Ovary (tissue), 10 donors: ENCODE data around the gene PIGBOS1. TPM values are rescaled to one million over a fixed set of nuclear protein-coding genes. Genes with fewer than 3 reads are reported as not detected.

Experiments
- DNase-seq, 5 donors: peaks; one replicate each; pipeline ENCODE4 v3.0.0-alpha.2; 2019 to 2020
- H3K27ac ChIP-seq, 2 donors: fragments of 200-600 bp; one replicate each; pipeline versions ENCODE4 v1.5.1 to v1.8.0; 2019 to 2022
- H3K27me3 ChIP-seq: fragments of 200-600 bp; one replicate; pipeline ENCODE4 v1.8.0; 2022
- H3K36me3 ChIP-seq: fragments of 200-600 bp; sonication (generic); one replicate; pipeline ENCODE4 v1.5.1; 2019
- H3K4me1 ChIP-seq: one replicate; pipeline ENCODE4 v1.8.1; 2013; ENCODE audit warnings: mild to moderate bottlenecking, moderate library complexity; ENCODE audit not compliant: insufficient read depth
- H3K4me3 ChIP-seq: fragments of 200-600 bp; sonication (generic); one replicate; pipeline ENCODE4 v1.5.1; 2017
- H3K9me3 ChIP-seq, 2 donors: fragments of 200-600 bp in 1 of 2; sonication (generic) in 1 of 2; one replicate each; pipeline versions ENCODE4 v1.5.1 to v1.8.1; 2013 to 2019; ENCODE audit warnings: mild to moderate bottlenecking in 1 of 2, moderate library complexity in 1 of 2
- EP300 ChIP-seq: sonication (generic); formaldehyde crosslinking; IDR thresholded peaks from one replicate; pipeline ENCODE4 v1.6.1; 2017; ENCODE audit warnings: antibody characterized with exemption
- POLR2A ChIP-seq: fragments of 450-650 bp; IDR thresholded peaks from one replicate; pipeline ENCODE4 v1.6.1; 2017; ENCODE audit warnings: antibody characterized with exemption, mild to moderate bottlenecking, moderate library complexity
- WGBS, 3 donors: extraction: QIAGEN DNeasy Blood & Tissue Kit in 1 of 3; methylation state at CpG; one replicate each; pipeline versions ENCODE4 v1.1.5 to v1.1.7; 2013 to 2017; 5-methylcytosine and 5-hydroxymethylcytosine counted together
- intact Hi-C, 4 donors: fragments of 100-400 bp; cut with DNase I; formaldehyde crosslinking; loops; one replicate each; pipeline versions ENCODE4 v1.11.0 to v1.15.1; 2022 to 2023
- long read RNA-seq, 3 donors: library from polyadenylated mRNA in 2 of 3; unstranded in 2 of 3; transcript quantifications; one replicate each; pipeline ENCODE4 v2.0.0 and lab custom pipeline, GENCODE V29; 2021 to 2026
- polyA plus RNA-seq, 2 donors: library from polyadenylated mRNA; stranded (reverse); fragments of 200-250 nt in 1 of 2; fragments of 350-450 nt in 1 of 2; fragmentation: Illumina TruSeq in 1 of 2; extraction: RNeasy Lipid Tissue Mini Kit (QIAGEN cat#74804) in 1 of 2; gene quantifications; one replicate each; pipeline ENCODE4 v1.2.3, GENCODE V29; 2013 to 2014
- total RNA-seq, 7 donors: library from RNA; depleted of rRNA in 2 of 7; stranded (reverse); fragments of >200 nt in 2 of 7; fragmentation: NEBNext Ultra II Directional in 3 of 7; extraction: Animal tissue kit (Norgen Biotek cat#: 25700) in 3 of 7; gene quantifications; one replicate each; pipeline versions ENCODE4 v1.1.0 to v1.2.4, GENCODE V29; 2016 to 2023
- TF ChIP-seq, protein P1 (sequence below), 3 donors: fragments of 450-650 bp in 2 of 3; fragments of 200-600 bp in 1 of 3; IDR thresholded peaks; one replicate each; pipeline versions ENCODE4 v1.5.1 to v1.8.0; 2016 to 2022; ENCODE audit warnings: antibody characterized with exemption in 3 of 3, mild to moderate bottlenecking in 1 of 3
- donor health status: DM: no; HTN: no; CAD: no; lungs with moderate emphysema.
- donor health status: DM: no; HTN: no; CAD: no.
- donor health status: Bipolar disorder and iron deficiency.
- donor health status: DM: yes; HTN: yes; CAD: no.
- donor health status: DM: no; HTN: no; CAD: no.
- donor health status: DM: yes; HTN: yes; CAD: no.

The PIGBOS1 gene
- total RNA-seq (10 to 100 TPM in 5 of 7 donors, 1 to 10 TPM in 2; 8.3 to 14.9 (median 11.5) TPM), polyA plus RNA-seq (10 to 100 TPM in 1 of 2 donors, 1 to 10 TPM in 1; 7.5 to 19.8 TPM)
- long read RNA-seq, donor 1, transcript PIGBOS1-201 (2 exons, 866 nt), result major isoform, 5 of 8 reads
- long read RNA-seq, donor 1, partial matches to known transcripts, result 0 of 8 reads
- long read RNA-seq, donor 1, other reads (novel, unspliced or antisense), result 1 of 8 reads
- long read RNA-seq, donor 2, partial matches to known transcripts, result 0 of 2 reads
- long read RNA-seq, donor 2, other reads (novel, unspliced or antisense), result 0 of 2 reads
- long read RNA-seq, donor 3, partial matches to known transcripts, result 0 of 14 reads
- long read RNA-seq, donor 3, other reads (novel, unspliced or antisense), result 9 of 14 reads

DNA sequence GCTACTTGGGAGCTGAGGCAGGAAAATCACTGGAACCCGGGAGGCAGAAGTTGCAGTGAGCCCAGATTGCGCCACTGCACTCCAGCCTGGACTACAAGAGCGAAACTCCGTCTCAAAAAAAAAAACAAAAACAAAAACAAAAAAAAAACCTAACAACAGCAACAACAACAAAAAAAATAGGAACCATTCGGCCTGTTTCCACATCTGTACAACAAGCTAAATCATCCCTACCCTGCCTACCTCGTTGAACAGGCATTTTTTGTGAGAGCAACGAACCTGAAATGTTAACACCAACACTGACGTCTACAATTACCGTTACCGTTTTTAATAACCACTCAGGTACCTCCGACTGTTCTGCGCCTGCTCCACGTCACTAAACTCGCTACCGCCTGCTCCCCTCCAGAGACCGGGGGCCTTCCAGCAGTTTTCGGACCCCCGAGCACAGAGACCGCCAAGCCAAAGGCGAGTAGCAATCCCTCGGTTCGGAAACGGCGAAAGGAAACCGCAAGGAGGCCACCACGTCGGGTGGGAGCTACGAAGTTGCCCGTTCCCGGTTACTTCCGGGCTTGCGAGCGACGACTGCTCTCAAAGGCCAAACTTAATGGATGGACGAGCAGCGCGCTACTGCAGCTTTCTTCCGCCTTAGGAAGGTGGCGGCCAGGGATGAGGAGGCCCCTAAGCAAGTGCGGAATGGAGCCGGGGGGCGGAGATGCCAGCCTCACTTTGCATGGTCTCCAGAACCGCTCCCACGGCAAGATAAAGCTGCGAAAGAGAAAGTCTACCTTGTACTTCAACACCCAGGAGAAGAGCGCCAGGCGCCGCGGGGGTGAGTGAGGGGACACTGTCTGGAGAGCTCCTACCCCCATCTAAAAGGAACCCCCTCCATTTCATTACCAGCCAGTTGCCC, at the start of gene PIGBOS1, which contains the start of gene PIGB:
Gene PIGBOS1 (minus strand): TSS at position 536 of the 907 bp plus-strand sequence. CDS start 1,331 bp downstream, outside the sequence.
Gene PIGB (plus strand): TSS at position 635 of the 907 bp plus-strand sequence. CDS start 29 bp downstream, at position 664.
- DNase-seq, result peak; percentile 80 to 87 (median 81)
- intact Hi-C loops, result no loop called here
- Histone ChIP-seq H3K4me1 (peaks cover 4% of the 10 kb centered on the region), H3K4me3 (peak within 1 kb of the TSS; percentile 56), H3K9me3 (no peaks in the 10 kb centered on the region), H3K36me3 (no peaks in the 10 kb centered on the region), H3K27me3 (no peaks in the 10 kb centered on the region), H3K27ac (peak within 1 kb of the TSS; percentile 9 to 54)
- TF ChIP-seq EP300, result no peak
- TF ChIP-seq, protein P1, sequence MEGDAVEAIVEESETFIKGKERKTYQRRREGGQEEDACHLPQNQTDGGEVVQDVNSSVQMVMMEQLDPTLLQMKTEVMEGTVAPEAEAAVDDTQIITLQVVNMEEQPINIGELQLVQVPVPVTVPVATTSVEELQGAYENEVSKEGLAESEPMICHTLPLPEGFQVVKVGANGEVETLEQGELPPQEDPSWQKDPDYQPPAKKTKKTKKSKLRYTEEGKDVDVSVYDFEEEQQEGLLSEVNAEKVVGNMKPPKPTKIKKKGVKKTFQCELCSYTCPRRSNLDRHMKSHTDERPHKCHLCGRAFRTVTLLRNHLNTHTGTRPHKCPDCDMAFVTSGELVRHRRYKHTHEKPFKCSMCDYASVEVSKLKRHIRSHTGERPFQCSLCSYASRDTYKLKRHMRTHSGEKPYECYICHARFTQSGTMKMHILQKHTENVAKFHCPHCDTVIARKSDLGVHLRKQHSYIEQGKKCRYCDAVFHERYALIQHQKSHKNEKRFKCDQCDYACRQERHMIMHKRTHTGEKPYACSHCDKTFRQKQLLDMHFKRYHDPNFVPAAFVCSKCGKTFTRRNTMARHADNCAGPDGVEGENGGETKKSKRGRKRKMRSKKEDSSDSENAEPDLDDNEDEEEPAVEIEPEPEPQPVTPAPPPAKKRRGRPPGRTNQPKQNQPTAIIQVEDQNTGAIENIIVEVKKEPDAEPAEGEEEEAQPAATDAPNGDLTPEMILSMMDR (IDR thresholded peaks at IDR 0.05), result peak in 1 of 3 donors; percentile 42
- TF ChIP-seq POLR2A, result peak; percentile 50
- 0 to 1% (median 1%) methylated on average over 49 of the region's 49 CpGs for WGBS, 3 donors

DNA sequence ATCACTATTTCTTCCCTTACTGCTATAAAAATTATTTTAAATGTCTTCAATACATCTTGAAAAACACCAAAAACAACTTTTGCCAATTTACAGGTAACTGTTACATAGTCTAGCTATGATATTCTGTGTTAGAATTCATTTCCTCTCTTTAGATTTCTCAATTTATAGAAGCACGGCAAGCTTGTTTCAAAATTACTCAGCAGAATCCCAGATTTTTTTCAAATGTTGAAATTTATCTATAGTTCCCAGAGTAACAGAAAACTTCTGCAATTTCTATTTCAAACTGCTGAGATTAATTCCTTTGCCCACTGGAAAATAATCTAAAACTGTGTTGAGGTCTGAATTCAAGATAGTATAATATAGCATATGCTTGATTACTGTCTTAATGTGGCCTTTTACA, 48.1 kb upstream of the PIGBOS1 start:
- WGBS, 3 donors, result 93 to 94% (median 93%) methylated on average over 1 of the region's 1 CpG
- Histone ChIP-seq H3K36me3 (no peaks in the 10 kb centered on the region), H3K4me1 (no peaks in the 10 kb centered on the region), H3K9me3 (no peaks in the 10 kb centered on the region), H3K27ac (no peak overlapping the region), H3K27me3 (no peaks in the 10 kb centered on the region), H3K4me3 (no peak overlapping the region)
- no peak for DNase-seq
- no peak for TF ChIP-seq POLR2A
- TF ChIP-seq, protein P1 (IDR thresholded peaks at IDR 0.05), result no peak
- intact Hi-C loops, result no loop called here

- Histone ChIP-seq H3K27ac (no peak overlapping the region), H3K27me3 (no peaks in the 10 kb centered on the region), H3K4me1 (no peaks in the 10 kb centered on the region), H3K36me3 (no peaks in the 10 kb centered on the region), H3K9me3 (no peaks in the 10 kb centered on the region), H3K4me3 (no peak overlapping the region)
- intact Hi-C loops, result no loop called here
- TF ChIP-seq, protein P1 (IDR thresholded peaks at IDR 0.05), result no peak
- TF ChIP-seq POLR2A (no peak), EP300 (no peak)
- 96 to 100% (median 98%) methylated on average over 2 of the region's 2 CpGs for WGBS, 3 donors
- no peak for DNase-seq
These were observed 43.7 kb upstream of the PIGBOS1 start for GRCh38 chr15:55362641-55363040.

- Histone ChIP-seq H3K36me3 (no peaks in the 10 kb centered on the region), H3K4me1 (no peaks in the 10 kb centered on the region), H3K9me3 (no peaks in the 10 kb centered on the region), H3K4me3 (no peak overlapping the region), H3K27ac (no peak overlapping the region), H3K27me3 (no peaks in the 10 kb centered on the region)
- TF ChIP-seq EP300, result no peak
- TF ChIP-seq, protein P1 (IDR thresholded peaks at IDR 0.05), result no peak
- intact Hi-C loops, result no loop called here
- 90 to 93% (median 93%) methylated on average over 10 of the region's 10 CpGs for WGBS, 3 donors
- DNase-seq, result no peak
These were observed 42.1 kb upstream of the PIGBOS1 start for GRCh38 chr15:55361048-55361447.
